ENCODE results near the gene DCP2.

DNA sequence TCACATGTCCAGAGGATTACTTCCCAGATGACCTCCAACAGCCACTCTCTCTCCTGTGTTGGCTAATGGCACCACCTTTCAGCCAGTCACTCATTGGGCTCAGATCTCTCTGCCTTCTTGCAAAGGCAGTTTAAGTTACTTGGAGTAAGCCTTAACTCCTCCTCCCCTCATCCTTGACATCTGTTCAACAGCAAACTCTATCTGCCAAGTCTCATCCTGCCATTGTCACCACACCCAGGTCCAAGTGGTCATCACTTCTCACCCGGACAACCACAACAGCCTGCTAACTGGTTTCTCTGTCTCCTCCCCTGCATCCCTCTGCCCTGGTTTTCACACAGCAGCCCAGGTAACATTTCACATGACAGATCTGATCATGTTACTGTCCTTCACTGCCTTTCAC, 58.5 kb downstream of the DCP2 start:
- TF ChIP-seq, protein P1, sequence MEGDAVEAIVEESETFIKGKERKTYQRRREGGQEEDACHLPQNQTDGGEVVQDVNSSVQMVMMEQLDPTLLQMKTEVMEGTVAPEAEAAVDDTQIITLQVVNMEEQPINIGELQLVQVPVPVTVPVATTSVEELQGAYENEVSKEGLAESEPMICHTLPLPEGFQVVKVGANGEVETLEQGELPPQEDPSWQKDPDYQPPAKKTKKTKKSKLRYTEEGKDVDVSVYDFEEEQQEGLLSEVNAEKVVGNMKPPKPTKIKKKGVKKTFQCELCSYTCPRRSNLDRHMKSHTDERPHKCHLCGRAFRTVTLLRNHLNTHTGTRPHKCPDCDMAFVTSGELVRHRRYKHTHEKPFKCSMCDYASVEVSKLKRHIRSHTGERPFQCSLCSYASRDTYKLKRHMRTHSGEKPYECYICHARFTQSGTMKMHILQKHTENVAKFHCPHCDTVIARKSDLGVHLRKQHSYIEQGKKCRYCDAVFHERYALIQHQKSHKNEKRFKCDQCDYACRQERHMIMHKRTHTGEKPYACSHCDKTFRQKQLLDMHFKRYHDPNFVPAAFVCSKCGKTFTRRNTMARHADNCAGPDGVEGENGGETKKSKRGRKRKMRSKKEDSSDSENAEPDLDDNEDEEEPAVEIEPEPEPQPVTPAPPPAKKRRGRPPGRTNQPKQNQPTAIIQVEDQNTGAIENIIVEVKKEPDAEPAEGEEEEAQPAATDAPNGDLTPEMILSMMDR (IDR thresholded peaks at IDR 0.05 in 4 of 5, conservative IDR thresholded peaks at IDR 0.05 in 1 of 5) = no peak
- no peak for TF ChIP-seq POLR2A (IDR thresholded peaks at IDR 0.05)
